ENCODE measurements around the gene ARHGEF28.

ARHGEF28 gene

DNA sequence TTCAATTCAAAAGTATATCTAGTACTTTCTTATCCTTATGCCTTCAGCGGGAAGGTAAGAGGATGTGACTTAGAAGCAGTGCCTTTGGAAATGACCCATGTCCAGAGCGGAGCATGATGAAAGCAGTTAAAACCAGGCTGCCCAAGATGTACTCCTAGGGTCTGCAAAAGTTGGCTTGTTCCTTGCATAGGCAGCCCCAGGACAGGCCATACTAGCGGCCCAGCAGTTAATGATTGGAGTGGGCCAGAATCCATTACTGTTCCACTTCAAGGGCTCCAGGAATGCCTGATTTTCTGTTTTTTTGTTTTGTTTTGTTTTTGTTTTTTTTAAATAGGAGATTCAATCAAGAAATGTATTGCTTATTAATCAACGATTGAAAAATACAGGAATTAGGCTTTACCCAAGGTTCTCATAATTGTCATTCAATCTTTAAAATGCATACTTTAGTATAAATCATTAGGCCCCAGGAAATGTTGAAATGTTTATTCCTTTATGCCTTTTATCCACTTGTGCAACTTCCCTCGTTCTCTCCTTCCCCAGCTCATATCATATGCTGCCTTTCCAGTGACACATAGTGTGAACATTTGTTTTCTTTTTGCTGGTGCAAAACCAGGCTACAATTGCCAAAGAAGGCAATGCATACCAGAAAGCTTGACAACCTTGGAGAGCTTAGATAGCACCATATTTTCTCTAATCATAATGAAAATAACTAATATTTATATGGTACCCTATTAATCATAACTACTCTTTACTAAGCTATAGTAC, 190.8 kb downstream of the ARHGEF28 start:
- TF ChIP-seq, protein P1, sequence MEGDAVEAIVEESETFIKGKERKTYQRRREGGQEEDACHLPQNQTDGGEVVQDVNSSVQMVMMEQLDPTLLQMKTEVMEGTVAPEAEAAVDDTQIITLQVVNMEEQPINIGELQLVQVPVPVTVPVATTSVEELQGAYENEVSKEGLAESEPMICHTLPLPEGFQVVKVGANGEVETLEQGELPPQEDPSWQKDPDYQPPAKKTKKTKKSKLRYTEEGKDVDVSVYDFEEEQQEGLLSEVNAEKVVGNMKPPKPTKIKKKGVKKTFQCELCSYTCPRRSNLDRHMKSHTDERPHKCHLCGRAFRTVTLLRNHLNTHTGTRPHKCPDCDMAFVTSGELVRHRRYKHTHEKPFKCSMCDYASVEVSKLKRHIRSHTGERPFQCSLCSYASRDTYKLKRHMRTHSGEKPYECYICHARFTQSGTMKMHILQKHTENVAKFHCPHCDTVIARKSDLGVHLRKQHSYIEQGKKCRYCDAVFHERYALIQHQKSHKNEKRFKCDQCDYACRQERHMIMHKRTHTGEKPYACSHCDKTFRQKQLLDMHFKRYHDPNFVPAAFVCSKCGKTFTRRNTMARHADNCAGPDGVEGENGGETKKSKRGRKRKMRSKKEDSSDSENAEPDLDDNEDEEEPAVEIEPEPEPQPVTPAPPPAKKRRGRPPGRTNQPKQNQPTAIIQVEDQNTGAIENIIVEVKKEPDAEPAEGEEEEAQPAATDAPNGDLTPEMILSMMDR (IDR thresholded peaks at IDR 0.05; ENCODE audit: low read depth, low read length, poor library complexity, severe bottlenecking): no peak
- Histone ChIP-seq H3K27me3 (ENCODE audit: control insufficient read depth, low read length) (no peaks in the 10 kb centered on the region), H3K4me2 (ENCODE audit: low read length) (no peak overlapping the region), H3K4me1 (ENCODE audit: control insufficient read depth, low read length) (no peaks in the 10 kb centered on the region), H3K9me3 (ENCODE audit: control insufficient read depth, insufficient read depth, low read length) (no peaks in the 10 kb centered on the region), H3K9me2 (replicated peaks; ENCODE audit: control insufficient read depth, low read length) (no peaks in the 10 kb centered on the region), H4K20me1 (ENCODE audit: control insufficient read depth, insufficient read depth, low read depth, low read length) (no peaks in the 10 kb centered on the region), H3F3A (ENCODE audit: control insufficient read depth, insufficient read depth) (no peaks in the 10 kb centered on the region), H3K27ac (ENCODE audit: low read depth, low read length) (no peak overlapping the region), H3K36me3 (ENCODE audit: control insufficient read depth, low read length) (no peaks in the 10 kb centered on the region), H3K4me3 (ENCODE audit: low read length) (no peak overlapping the region), H3K79me2 (ENCODE audit: control insufficient read depth, low read length) (no peaks in the 10 kb centered on the region)

DNA sequence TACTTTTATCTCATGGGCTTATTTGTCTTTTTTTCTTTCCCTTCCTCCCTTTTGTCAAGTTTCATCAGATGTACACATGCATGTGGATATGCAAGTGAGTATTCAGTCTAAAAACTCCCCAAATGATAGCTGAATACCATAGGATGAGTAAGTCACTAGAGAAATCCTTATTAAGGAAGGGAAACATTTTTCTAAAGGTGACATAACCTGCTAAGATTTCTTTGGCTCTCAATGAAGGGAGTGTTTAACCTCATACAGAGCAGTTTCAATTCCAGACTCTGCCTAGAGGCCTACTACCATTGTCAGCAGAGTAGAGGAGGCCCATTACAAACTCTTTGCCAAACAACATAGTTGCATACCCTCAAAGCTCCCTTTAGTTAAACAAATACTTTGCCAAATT, 192.4 kb downstream of the ARHGEF28 start:
- H3K9me3 ChIP-seq (ENCODE audit: control insufficient read depth, insufficient read depth, low read length): no peaks in the 10 kb centered on the region
- H3K36me3 ChIP-seq (ENCODE audit: control insufficient read depth, low read length): no peaks in the 10 kb centered on the region
- no peaks in the 10 kb centered on the region for H3F3A ChIP-seq (ENCODE audit: control insufficient read depth, insufficient read depth)
- no peaks in the 10 kb centered on the region for H4K20me1 ChIP-seq (ENCODE audit: control insufficient read depth, insufficient read depth, low read depth, low read length)
- no peaks in the 10 kb centered on the region for H3K9me2 ChIP-seq (replicated peaks; ENCODE audit: control insufficient read depth, low read length)
- H3K27ac ChIP-seq (ENCODE audit: low read depth, low read length): no peak overlapping the region
- no peaks in the 10 kb centered on the region for H3K4me1 ChIP-seq (ENCODE audit: control insufficient read depth, low read length)
- H3K79me2 ChIP-seq (ENCODE audit: control insufficient read depth, low read length): no peaks in the 10 kb centered on the region
- no peak overlapping the region for H3K4me3 ChIP-seq (ENCODE audit: low read length)
- H3K27me3 ChIP-seq (ENCODE audit: control insufficient read depth, low read length): no peaks in the 10 kb centered on the region
- TF ChIP-seq EZH2phosphoT487 (IDR thresholded peaks at IDR 0.05; ENCODE audit: borderline replicate concordance, low read length): no peak
- TF ChIP-seq, protein P1 (IDR thresholded peaks at IDR 0.05; ENCODE audit: low read depth, low read length, poor library complexity, severe bottlenecking): no peak
- no peak overlapping the region for H3K4me2 ChIP-seq (ENCODE audit: low read length)

DNA sequence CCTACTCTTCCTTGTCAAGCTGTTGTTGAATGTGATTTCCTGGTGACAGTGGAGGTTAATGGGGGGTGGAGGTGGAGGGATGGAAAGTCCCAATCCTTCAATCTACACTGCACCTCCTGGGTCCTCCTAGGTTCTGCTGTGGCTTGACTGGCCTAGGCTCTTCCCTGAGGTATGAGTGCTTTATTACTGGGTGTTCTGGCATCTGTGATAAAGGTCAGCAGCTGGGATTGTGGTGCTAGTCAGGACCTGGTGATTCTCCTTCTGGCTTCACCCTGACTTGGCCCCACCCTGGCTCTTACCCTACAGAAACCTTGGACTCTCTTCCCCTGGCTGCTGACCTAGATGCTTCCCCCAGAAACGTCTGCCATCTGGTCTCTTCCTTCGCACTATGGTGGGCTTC, 194.3 kb downstream of the ARHGEF28 start:
- Histone ChIP-seq H3F3A (ENCODE audit: control insufficient read depth, insufficient read depth) (no peaks in the 10 kb centered on the region), H3K4me1 (ENCODE audit: control insufficient read depth, low read length) (no peaks in the 10 kb centered on the region), H3K36me3 (ENCODE audit: control insufficient read depth, low read length) (no peaks in the 10 kb centered on the region), H3K27ac (ENCODE audit: low read depth, low read length) (no peak overlapping the region), H4K20me1 (ENCODE audit: control insufficient read depth, insufficient read depth, low read depth, low read length) (no peaks in the 10 kb centered on the region), H3K27me3 (ENCODE audit: control insufficient read depth, low read length) (no peaks in the 10 kb centered on the region), H3K4me3 (ENCODE audit: low read length) (no peak overlapping the region), H3K9me2 (replicated peaks; ENCODE audit: control insufficient read depth, low read length) (no peaks in the 10 kb centered on the region), H3K9me3 (ENCODE audit: control insufficient read depth, insufficient read depth, low read length) (no peaks in the 10 kb centered on the region), H3K4me2 (ENCODE audit: low read length) (no peak overlapping the region), H3K79me2 (ENCODE audit: control insufficient read depth, low read length) (no peaks in the 10 kb centered on the region)
- no peak for TF ChIP-seq EZH2phosphoT487 (IDR thresholded peaks at IDR 0.05; ENCODE audit: borderline replicate concordance, low read length)

DNA sequence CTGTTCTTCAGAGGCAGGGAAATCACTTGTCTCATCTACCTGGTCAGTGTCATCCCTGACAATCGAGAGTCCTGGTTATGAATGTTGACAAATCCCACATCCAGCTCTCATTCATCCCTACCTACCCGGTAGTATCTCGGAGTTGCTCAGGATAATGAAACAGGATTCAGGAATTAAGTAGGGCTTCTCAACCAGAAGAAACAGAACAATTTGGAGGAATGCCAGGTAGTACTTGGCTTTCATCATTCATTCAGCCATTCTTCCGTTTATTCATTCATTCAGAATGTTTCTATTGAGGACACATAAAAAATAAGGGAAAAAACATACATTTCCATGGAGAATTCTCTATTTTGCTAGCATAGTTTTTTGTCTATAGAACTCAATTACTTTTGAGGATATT, 195.0 kb downstream of the ARHGEF28 start:
- Histone ChIP-seq H3K79me2 (ENCODE audit: control insufficient read depth, low read length) (no peaks in the 10 kb centered on the region), H3F3A (ENCODE audit: control insufficient read depth, insufficient read depth) (no peaks in the 10 kb centered on the region)
- TF ChIP-seq EZH2phosphoT487 (IDR thresholded peaks at IDR 0.05; ENCODE audit: borderline replicate concordance, low read length): no peak
- TF ChIP-seq, protein P1 (IDR thresholded peaks at IDR 0.05; ENCODE audit: low read depth, low read length, poor library complexity, severe bottlenecking): no peak

More for the DNA sequence above, 195.0 kb downstream of the ARHGEF28 start:
- H3K9me2 ChIP-seq (replicated peaks; ENCODE audit: control insufficient read depth, low read length): no peaks in the 10 kb centered on the region
- H3K4me2 ChIP-seq (ENCODE audit: low read length): no peak overlapping the region
- no peak overlapping the region for H3K27ac ChIP-seq (ENCODE audit: low read depth, low read length)
- H3K27me3 ChIP-seq (ENCODE audit: control insufficient read depth, low read length): no peaks in the 10 kb centered on the region
- no peak overlapping the region for H3K4me3 ChIP-seq (ENCODE audit: low read length)
- no peaks in the 10 kb centered on the region for H3K36me3 ChIP-seq (ENCODE audit: control insufficient read depth, low read length)
- H3K9me3 ChIP-seq (ENCODE audit: control insufficient read depth, insufficient read depth, low read length): no peaks in the 10 kb centered on the region
- no peaks in the 10 kb centered on the region for H3K4me1 ChIP-seq (ENCODE audit: control insufficient read depth, low read length)
- no peaks in the 10 kb centered on the region for H4K20me1 ChIP-seq (ENCODE audit: control insufficient read depth, insufficient read depth, low read depth, low read length)

Data from DOHH2 (cell line).